AML-193 (cell line): ENCODE data around the gene KRTAP9-2.
"Not testable (repeated sequence)": the region's sequence is repeated elsewhere in the genome, so short reads cannot be mapped to it uniquely, and the experiment has no call there.

Experiments
- DNase-seq, 2 experiments: peaks; one replicate each; lab custom pipeline; 2025; lab: John Stamatoyannopoulos, UW

Gene KRTAP9-2

GRCh38 chr17:41226598-41227095 lies at the start of gene KRTAP9-2:
KRTAP9-2 (plus strand) TSS chr17:41226648; CDS start chr17:41226655, 7 bp downstream.
- DNase-seq, result not testable (repeated sequence)

GRCh38 chr17:41176744-41177387 lies 49.6 kb upstream of the KRTAP9-2 start:
- DNase-seq, result no peak

- no peak for DNase-seq
Observed at GRCh38 chr17:41177727-41178271, 48.6 kb upstream of the KRTAP9-2 start, which contains the start of gene KRTAP4-2. KRTAP4-2 (minus strand) TSS chr17:41178221; CDS start chr17:41178164, 57 bp downstream.

- no peak for DNase-seq
Observed at GRCh38 chr17:41178341-41178740, 48.1 kb upstream of the KRTAP9-2 start.

GRCh38 chr17:41178843-41179616 lies 47.4 kb upstream of the KRTAP9-2 start:
- DNase-seq, result no peak

GRCh38 chr17:41184480-41184961 lies 41.9 kb upstream of the KRTAP9-2 start, which contains the start of gene KRTAP4-1:
KRTAP4-1 (minus strand) TSS chr17:41184911; CDS start chr17:41184854, 57 bp downstream.
- no peak for DNase-seq

GRCh38 chr17:41185001-41185400 lies 41.4 kb upstream of the KRTAP9-2 start:
- DNase-seq, result no peak

- DNase-seq, result no peak
Observed at GRCh38 chr17:41186872-41187271, 39.6 kb upstream of the KRTAP9-2 start.

- DNase-seq, result not testable (repeated sequence)
Observed at GRCh38 chr17:41189837-41190318, 36.6 kb upstream of the KRTAP9-2 start, which contains the start of gene KRTAP9-1. KRTAP9-1 (plus strand) TSS chr17:41189887; CDS start chr17:41189887, 0 bp downstream.

GRCh38 chr17:41190328-41190727 lies 36.1 kb upstream of the KRTAP9-2 start:
- DNase-seq, result no peak

- DNase-seq, result no peak
Observed at GRCh38 chr17:41196068-41196467, 30.4 kb upstream of the KRTAP9-2 start.

GRCh38 chr17:41199421-41200078 lies 26.9 kb upstream of the KRTAP9-2 start:
- DNase-seq, result no peak

GRCh38 chr17:41211845-41212466 lies 14.5 kb upstream of the KRTAP9-2 start:
- no peak for DNase-seq

- no peak for DNase-seq
Observed at GRCh38 chr17:41212524-41213169, 13.8 kb upstream of the KRTAP9-2 start.

- no peak for DNase-seq
Observed at GRCh38 chr17:41215681-41216080, 10.8 kb upstream of the KRTAP9-2 start.

GRCh38 chr17:41223821-41224220 lies 2.6 kb upstream of the KRTAP9-2 start:
- no peak for DNase-seq

GRCh38 chr17:41226051-41226450 lies 397 bp upstream of the KRTAP9-2 start:
- no peak for DNase-seq

- no peak for DNase-seq
Observed at GRCh38 chr17:41230094-41230493, 3.6 kb downstream of the KRTAP9-2 start.

GRCh38 chr17:41231731-41232130 lies 5.3 kb downstream of the KRTAP9-2 start:
- DNase-seq, result no peak

GRCh38 chr17:41232399-41233105 lies 6.1 kb downstream of the KRTAP9-2 start, which contains the start of gene KRTAP9-3:
KRTAP9-3 (plus strand) TSS chr17:41232449; CDS start chr17:41232502, 53 bp downstream.
- DNase-seq, result not testable (repeated sequence)
